ENCODE measurements around the gene MYO7A.

The MYO7A gene

DNA sequence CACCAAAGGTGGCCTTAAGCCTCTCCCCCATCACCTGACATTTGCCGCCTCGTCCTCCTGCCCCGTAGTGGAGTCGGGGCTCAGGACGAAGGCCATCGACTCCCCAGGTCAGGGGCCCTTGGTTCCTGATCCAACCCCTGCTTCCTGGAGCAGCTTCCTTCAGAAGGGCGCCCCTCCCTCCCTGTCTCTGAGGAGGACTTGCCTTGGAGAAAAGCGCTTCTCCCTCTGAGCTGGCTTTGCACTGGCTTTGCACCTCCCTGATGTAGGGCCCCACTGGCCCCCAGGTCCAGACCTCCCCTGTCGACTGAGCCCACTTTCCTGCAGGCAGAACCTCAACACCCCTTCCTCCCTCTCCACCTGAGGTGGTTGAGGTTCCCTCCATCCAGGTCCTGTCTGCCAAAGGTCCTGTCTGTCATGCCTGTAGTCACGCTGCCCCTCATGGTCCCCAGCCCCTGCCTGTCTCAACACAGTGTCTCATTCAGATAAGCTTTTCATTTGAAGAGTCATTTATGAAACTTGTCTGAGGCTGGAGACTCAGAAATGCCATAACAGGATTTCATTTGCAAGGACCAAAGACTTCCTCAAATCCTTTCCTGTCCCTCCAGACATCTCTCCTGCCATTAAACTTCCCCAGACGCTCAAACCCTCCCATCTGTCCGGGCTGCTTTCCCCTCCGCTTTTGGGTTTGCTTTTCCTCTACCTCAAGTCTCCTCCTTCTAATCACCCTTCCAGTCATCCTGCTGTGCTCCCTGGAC, 78.4 kb downstream of the MYO7A start:
- TF ChIP-seq GATA2 (IDR thresholded peaks at IDR 0.05; ENCODE audit: low read depth, low read length) (no peak), GATA3 (IDR thresholded peaks at IDR 0.05; ENCODE audit: low read depth, low read length) (no peak)

DNA sequence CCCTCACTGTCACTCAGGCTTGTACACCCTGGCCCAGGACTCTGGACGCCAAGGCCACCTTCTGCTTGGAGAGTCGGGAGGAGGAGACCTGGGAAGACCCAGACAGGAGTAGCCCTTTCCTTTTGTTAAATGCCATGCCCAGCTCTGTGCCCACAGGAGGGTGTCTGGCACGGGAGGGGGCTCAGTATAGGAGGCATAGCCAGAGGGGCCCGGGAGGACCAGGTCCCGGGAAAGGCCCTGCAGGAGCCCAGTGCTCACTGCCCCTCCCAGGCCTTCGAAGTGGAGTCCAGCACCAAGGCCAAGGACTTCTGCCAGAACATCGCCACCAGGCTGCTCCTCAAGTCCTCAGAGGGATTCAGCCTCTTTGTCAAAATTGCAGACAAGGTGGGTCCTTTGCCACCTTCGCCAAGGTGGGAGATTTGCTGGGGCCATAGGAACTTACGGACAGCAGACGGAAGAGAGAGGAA, 79.0 kb downstream of the MYO7A start:
- TF ChIP-seq GATA3 (IDR thresholded peaks at IDR 0.05; ENCODE audit: low read depth, low read length) = no peak
- no peak for TF ChIP-seq GATA2 (IDR thresholded peaks at IDR 0.05; ENCODE audit: low read depth, low read length)

DNA sequence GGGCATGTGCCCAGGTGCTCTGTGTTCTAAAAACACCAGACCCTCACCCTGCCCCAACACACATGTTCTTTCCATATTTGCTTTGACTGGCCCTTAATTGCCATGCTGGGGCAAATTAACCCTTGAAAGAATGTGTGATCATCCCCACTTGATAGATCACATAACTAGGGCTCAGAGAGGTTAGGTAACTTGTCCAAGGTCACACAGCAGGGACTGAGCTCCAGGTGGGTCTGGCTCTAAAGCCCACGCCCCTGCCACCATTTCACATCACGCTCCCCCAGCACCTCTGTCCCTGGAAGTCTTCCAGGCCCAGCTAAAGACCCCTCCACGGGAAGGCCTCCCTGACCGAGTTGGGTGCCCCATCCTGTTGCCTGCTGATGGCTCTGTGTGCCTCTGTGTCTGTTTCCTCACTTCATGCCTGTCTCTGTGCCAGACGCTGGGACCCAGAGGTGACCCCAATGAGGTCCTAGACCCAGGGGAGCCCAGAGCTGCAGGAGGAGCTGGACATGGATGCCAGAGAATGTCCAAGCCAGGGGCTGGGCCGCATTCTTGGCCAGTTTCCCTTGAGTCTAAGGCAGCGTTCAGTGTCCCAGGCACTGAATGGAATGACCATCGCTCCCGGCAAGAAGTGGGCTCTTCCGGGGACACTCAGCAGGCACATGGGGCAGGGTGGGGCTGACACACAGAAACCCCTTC, 79.7 kb downstream of the MYO7A start:
- no peak for TF ChIP-seq GATA3 (IDR thresholded peaks at IDR 0.05; ENCODE audit: low read depth, low read length)

DNA sequence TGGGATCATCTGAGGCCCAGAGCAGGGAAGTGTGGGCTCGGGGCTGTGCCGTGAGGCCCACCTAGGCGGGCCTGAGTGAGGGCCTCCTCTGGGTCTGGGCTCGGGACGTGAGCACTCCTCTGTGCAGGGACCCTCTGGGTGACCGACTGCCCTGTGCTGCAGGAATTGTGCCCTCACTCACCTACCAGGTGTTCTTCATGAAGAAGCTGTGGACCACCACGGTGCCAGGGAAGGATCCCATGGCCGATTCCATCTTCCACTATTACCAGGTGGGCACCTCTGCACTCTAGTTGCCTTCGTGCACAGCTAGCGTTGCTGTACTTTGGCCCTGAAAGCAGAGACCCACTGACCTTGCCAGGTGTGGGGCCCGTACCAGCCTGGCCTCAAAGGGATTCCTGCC, 80.5 kb downstream of the MYO7A start:
- TF ChIP-seq GATA2 (IDR thresholded peaks at IDR 0.05; ENCODE audit: low read depth, low read length) = no peak

DNA sequence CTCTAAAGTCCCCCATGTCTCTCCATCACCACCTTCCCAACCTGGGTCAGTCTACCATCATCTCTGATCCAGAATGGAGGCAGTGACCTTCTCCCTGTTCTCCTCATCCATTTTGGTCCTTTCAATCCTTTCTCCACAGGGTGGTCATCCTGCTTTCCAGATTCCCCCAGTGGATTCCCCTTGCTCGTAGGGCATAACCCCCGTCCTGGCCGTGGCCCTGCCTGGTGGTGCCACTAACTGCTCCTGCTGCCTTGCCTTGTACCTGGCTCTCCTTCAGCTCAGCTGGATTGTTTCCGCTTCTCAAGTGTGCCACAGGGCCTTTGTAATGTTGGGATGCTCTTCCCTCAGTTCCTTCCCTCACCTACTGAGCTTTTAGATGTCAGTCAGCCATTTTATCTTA, 81.6 kb downstream of the MYO7A start:
- no peak for TF ChIP-seq GATA2 (IDR thresholded peaks at IDR 0.05; ENCODE audit: low read depth, low read length)
- no peak for TF ChIP-seq GATA3 (IDR thresholded peaks at IDR 0.05; ENCODE audit: low read depth, low read length)

DNA sequence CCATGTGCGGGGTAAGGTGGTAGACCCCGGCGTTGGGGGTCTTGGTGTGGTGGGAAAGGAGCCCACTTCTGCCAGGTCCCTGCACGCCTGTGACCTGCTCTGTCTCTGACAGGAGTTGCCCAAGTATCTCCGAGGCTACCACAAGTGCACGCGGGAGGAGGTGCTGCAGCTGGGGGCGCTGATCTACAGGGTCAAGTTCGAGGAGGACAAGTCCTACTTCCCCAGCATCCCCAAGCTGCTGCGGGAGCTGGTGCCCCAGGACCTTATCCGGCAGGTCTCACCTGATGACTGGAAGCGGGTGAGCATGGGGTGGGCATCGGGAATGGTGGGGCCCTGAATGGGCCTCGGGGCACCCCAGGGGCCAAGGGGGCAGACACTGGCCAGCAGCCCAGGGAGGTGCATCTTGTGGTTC, 83.0 kb downstream of the MYO7A start:
- no peak for TF ChIP-seq GATA2 (IDR thresholded peaks at IDR 0.05; ENCODE audit: low read depth, low read length)
- no peak for TF ChIP-seq GATA3 (IDR thresholded peaks at IDR 0.05; ENCODE audit: low read depth, low read length)

DNA sequence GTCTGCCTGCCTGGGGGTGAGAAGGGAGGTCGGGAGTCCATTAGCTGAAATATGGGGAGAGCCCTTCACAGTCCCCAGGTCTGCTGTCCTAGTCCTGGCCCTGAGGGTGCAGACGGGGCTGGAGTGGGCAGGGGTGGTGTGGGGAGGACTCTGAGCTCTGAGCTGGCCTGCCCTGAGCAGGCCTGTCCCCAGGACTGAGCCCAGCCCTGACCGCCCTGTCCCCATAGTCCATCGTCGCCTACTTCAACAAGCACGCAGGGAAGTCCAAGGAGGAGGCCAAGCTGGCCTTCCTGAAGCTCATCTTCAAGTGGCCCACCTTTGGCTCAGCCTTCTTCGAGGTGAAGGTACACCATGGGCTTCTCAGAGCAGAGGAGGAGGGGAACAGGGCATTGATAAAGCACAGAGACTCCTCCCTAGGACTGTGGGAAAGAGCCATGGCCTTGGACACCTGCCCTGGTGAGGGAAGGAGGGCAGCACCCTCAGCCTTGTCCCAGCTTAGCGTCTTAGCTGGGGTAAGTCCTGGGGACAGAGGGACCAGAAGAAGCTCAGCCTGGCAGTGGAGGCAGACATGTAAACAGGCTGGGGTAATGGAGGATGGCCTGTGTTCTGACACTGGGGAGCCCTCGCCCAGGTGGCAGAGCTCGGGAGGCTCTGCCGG, 83.7 kb downstream of the MYO7A start:
- no peak for TF ChIP-seq GATA2 (IDR thresholded peaks at IDR 0.05; ENCODE audit: low read depth, low read length)

DNA sequence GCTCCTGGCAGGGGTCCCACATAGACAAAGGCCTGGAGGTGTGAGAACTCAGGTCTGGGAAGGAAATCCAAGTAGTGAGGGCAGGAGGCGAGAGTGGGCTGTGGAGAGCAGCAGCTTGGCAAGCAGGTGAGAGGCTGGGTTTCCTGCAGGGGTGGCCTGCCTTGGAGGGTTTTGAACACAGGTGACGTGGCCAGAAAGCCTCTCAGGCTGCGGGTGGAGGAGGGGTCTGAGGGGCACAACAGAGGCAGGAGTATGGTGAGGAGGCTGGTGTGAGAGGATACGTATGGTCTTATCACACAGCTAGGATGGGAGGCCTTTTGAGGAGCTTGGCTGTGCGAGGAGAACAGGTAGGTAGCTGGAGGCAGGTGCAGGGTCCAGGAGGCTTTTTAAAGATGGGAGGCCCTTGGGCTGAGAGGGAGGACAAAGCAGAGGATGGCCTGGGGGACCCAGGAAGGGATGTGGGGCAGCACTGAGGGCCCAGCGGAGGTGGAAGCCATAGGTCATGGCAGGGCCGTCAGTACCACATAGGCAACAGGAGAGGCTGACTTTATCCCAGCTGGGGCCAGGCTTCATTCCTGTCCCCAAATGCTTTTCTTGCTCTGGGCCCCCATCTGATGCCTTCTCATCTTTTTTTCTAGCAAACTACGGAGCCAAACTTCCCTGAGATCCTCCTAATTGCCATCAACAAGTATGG, 84.4 kb downstream of the MYO7A start:
- TF ChIP-seq GATA3 (IDR thresholded peaks at IDR 0.05; ENCODE audit: low read depth, low read length) = no peak
- TF ChIP-seq GATA2 (IDR thresholded peaks at IDR 0.05; ENCODE audit: low read depth, low read length) = no peak

DNA sequence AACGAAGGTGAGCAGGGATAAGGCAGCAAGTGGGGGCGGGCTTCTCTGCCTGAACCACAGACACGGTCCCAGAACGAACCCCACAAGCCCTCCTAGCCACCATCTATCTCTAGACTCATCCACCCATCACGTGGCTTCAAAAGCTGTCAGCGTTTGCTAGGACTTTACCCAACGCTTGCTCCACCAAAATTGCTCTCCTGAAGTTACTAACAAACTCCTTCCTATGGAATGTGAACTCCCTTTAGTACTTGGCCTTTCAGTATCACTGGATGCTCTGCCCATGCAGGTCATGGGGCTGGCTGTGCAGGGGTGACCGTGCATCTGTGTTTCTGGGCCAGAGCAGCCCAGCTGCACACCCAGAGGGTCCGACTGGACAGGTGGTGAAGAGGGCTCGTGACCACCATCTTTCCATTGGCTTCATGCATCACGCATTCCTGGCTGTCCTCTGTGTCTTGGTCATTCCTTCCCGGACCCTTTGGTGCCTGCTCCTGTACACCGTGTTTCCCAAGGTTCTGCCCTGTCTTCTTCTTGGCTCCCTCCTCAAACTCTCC, 85.1 kb downstream of the MYO7A start:
- TF ChIP-seq GATA3 (IDR thresholded peaks at IDR 0.05; ENCODE audit: low read depth, low read length) (no peak), GATA2 (IDR thresholded peaks at IDR 0.05; ENCODE audit: low read depth, low read length) (no peak)

DNA sequence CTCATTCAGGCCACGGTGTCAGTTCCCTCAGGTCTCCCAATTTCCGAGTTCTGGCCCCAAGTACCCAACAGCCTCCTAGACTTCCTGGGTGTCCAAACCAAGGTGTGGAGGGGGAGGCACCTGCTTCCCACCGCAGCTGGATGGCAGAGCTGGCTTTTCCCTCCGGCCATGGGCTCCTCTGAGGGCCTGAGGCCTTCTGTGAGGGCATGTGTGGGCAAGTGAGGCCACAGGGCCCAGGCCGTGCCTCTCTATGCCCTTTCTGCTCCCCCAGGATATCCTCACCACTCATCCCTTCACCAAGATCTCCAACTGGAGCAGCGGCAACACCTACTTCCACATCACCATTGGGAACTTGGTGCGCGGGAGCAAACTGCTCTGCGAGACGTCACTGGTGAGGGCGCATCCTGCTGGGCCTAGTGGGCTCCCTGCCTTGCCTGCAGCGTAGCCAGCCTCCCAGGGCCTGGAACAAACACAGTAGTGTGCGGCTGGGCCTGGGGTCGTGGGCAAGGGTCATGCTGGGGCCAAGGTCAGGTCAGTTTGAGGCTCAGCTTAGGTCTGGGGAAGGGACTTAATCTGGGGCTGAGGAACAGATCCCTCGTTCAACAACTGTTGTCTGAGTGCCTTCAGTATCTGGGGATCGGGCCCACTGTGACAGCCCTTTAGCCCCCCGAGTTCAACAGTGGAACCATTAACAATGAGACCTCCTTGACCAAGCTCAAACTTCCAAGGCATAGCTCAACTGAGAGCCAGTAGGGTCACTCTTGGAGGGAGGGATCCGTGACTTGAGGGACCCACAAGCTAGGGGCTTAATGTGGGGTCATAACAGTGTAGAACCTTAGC, 85.8 kb downstream of the MYO7A start:
- TF ChIP-seq GATA3 (IDR thresholded peaks at IDR 0.05; ENCODE audit: low read depth, low read length) = no peak
- TF ChIP-seq GATA2 (IDR thresholded peaks at IDR 0.05; ENCODE audit: low read depth, low read length) = no peak

DNA sequence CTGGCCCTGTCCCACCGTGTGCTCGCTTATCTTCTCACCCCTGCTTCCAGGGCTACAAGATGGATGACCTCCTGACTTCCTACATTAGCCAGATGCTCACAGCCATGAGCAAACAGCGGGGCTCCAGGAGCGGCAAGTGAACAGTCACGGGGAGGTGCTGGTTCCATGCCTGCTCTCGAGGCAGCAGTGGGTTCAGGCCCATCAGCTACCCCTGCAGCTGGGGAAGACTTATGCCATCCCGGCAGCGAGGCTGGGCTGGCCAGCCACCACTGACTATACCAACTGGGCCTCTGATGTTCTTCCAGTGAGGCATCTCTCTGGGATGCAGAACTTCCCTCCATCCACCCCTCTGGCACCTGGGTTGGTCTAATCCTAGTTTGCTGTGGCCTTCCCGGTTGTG, 86.5 kb downstream of the MYO7A start:
- TF ChIP-seq GATA3 (IDR thresholded peaks at IDR 0.05; ENCODE audit: low read depth, low read length) (no peak), GATA2 (IDR thresholded peaks at IDR 0.05; ENCODE audit: low read depth, low read length) (no peak)

DNA sequence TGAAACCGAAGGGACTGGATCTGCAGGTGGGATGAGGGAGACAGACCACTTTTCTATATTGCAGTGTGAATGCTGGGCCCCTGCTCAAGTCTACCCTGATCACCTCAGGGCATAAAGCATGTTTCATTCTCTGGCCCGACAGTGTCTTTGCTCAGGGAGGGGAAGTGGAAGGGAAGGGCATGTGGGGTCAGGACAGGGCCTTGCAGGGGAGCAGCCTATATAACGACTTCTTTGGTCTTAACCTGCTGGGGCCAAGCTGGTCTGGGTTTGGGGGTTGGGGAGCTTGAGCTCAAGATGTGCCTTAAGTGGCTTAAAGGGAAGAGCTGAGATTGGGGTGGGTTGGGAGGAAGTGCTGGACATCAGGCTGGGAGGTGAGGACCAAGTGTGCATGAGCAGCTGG, 87.1 kb downstream of the MYO7A start:
- no peak for TF ChIP-seq GATA2 (IDR thresholded peaks at IDR 0.05; ENCODE audit: low read depth, low read length)
- TF ChIP-seq GATA3 (IDR thresholded peaks at IDR 0.05; ENCODE audit: low read depth, low read length) = no peak

DNA sequence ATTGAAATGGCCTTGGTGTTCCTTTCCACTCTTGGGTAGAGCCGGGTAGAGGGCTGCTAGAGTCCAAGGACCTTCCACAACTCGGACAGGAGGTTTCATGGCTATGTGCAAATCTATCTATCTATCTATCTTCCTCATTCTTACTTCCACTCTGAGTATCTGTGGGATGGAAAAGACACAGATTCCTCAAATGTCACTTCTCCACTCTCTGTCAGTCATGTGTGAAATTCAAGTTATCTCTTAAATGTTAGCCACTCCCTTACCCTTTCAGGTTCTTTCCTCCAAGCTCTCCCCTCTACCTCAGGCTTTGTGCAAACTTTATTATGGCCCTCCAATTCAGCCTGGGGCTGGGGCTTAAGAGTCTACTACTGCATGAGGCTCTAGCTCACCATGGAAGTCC, 89.1 kb downstream of the MYO7A start:
- no peak for TF ChIP-seq GATA2 (IDR thresholded peaks at IDR 0.05; ENCODE audit: low read depth, low read length)
- TF ChIP-seq GATA3 (IDR thresholded peaks at IDR 0.05; ENCODE audit: low read depth, low read length) = no peak
